K562 (cell line): Measurements from ENCODE around the gene PKDCC. TPM values are rescaled to one million over a fixed set of nuclear protein-coding genes. Genes with fewer than 3 reads are reported as not detected.
A peak's percentile ranks its signal among the peaks of the same experiment; 100 is the strongest.

Experiments used
- ATAC-seq: fragments of 200-7000 bp; cut with Tn5 transposase; 3 replicates; pipeline ENCODE4 v1.9.1; 2020; ENCODE audit warnings: moderate library complexity
- BruUV-seq: library from RNA; stranded (reverse); fragments of 400-500 nt; replicated peaks from 2 replicates; lab custom pipeline; 2021; lab: Mats Ljungman, UMichigan
- CTCF ChIA-PET: fragments of 300-600 bp; formaldehyde crosslinking; extraction: SDS; loops from one replicate; lab custom pipeline; 2021; ENCODE audit warnings: low intra/inter-chr PET ratio; lab: Yijun Ruan, JAX
- POLR2A ChIA-PET: fragments of 300-600, 350-650 bp; sonication (Branson Sonifier 250); formaldehyde crosslinking; extraction: SDS; loops from one replicate; lab custom pipeline; 2021; ENCODE audit warnings: antibody characterized with exemption, inconsistent platforms; lab: Yijun Ruan, JAX
- DNase-seq, 4 experiments: peaks; one replicate each; pipeline versions ENCODE4 v3.0.0 to v3.0.0-alpha.2; 2011 to 2018; ENCODE audit warnings: low spot score in 3 of 4, mixed read lengths in 3 of 4; ENCODE audit errors: extremely low read depth in 1 of 4
- FAIRE-seq: peaks from 2 replicates; lab custom pipeline; 2011; peaks lifted over from hg19 to GRCh38; lab: Jason Lieb, UNC
- H2AFZ ChIP-seq: 2 replicates; pipeline ENCODE4 v1.6.0; 2011; ENCODE audit warnings: low read depth, low read length, control low read depth, inconsistent platforms
- H3K27ac ChIP-seq: fragments of 200-600 bp; 3 replicates; pipeline ENCODE4 v1.8.0; 2011; ENCODE audit warnings: low read depth, mild to moderate bottlenecking, control low read depth, inconsistent platforms, low read length, moderate library complexity, mixed read lengths; ENCODE audit errors: extremely low read depth
- H3K27me3 ChIP-seq, 2 experiments: fragments of 300-600 bp in 1 of 2; 2 replicates in 1 of 2; 3 replicates in 1 of 2; pipeline versions ENCODE4 v1.6.0 to v1.8.0; 2011; ENCODE audit warnings: inconsistent platforms in 2 of 2, low read length in 2 of 2, mild to moderate bottlenecking in 1 of 2, mixed read lengths in 1 of 2, moderate library complexity in 1 of 2; ENCODE audit not compliant: control insufficient read depth in 2 of 2, insufficient read depth in 2 of 2
- H3K36me3 ChIP-seq: fragments of 300-600 bp; 3 replicates; pipeline ENCODE4 v1.8.0; 2011; ENCODE audit warnings: mild to moderate bottlenecking, low read length, inconsistent platforms; ENCODE audit not compliant: control insufficient read depth, insufficient read depth
- H3K4me1 ChIP-seq, 2 experiments: fragments of 200-600 bp in 1 of 2; replicated peaks in 1 of 2; 2 replicates in 1 of 2; 3 replicates in 1 of 2; pipeline versions ENCODE4 v1.5.1 to v1.8.0; 2011; ENCODE audit warnings: inconsistent platforms in 2 of 2, low read length in 2 of 2, mild to moderate bottlenecking in 1 of 2, mixed read lengths in 1 of 2, moderate library complexity in 1 of 2; ENCODE audit not compliant: control insufficient read depth in 2 of 2, insufficient read depth in 2 of 2
- H3K4me2 ChIP-seq: 2 replicates; pipeline ENCODE4 v1.6.1; 2011; ENCODE audit warnings: low read length, control low read depth, inconsistent platforms, mixed read lengths; ENCODE audit not compliant: insufficient read depth
- H3K4me3 ChIP-seq: fragments of 200-600 bp; sonication (generic), shearing (Covaris generic); 2 replicates; pipeline ENCODE4 v1.5.1; 2016; ENCODE audit warnings: control low read depth, inconsistent platforms
- H3K79me2 ChIP-seq: fragments of 200-600 bp; 3 replicates; pipeline ENCODE4 v1.8.0; 2011; ENCODE audit warnings: low read length, inconsistent platforms; ENCODE audit not compliant: control insufficient read depth, insufficient read depth
- H3K9ac ChIP-seq, 2 experiments: 2 replicates each; pipeline versions ENCODE4 v1.6.0 to v1.6.1; 2011; ENCODE audit warnings: low read depth in 2 of 2, low read length in 2 of 2, control low read depth in 1 of 2, inconsistent platforms in 1 of 2, mild to moderate bottlenecking in 1 of 2, mixed read lengths in 1 of 2; ENCODE audit not compliant: insufficient read depth in 1 of 2
- H3K9me1 ChIP-seq: one replicate; pipeline ENCODE4 v1.6.0; 2011; ENCODE audit warnings: inconsistent platforms, mild to moderate bottlenecking, low read length, moderate library complexity; ENCODE audit not compliant: control insufficient read depth, insufficient read depth
- H3K9me3 ChIP-seq: replicated peaks from 2 replicates; pipeline ENCODE4 v1.5.1; 2011; ENCODE audit warnings: low read depth, low read length, inconsistent platforms; ENCODE audit not compliant: control insufficient read depth, insufficient read depth
- H4K20me1 ChIP-seq: replicated peaks from 2 replicates; pipeline ENCODE4 v1.6.1; 2011; ENCODE audit warnings: low read length, inconsistent platforms, mixed read lengths; ENCODE audit not compliant: control insufficient read depth, insufficient read depth
- CBX1 ChIP-seq: sonication (generic); IDR thresholded peaks from 2 replicates; pipeline ENCODE4 v1.6.1; 2016; ENCODE audit warnings: antibody characterized with exemption, low read depth, mild to moderate bottlenecking
- CUX1 ChIP-seq: fragments of 200-800 bp; sonication (Bioruptor generic); IDR thresholded peaks from 2 replicates; pipeline ENCODE4 v1.6.1; 2016; ENCODE audit warnings: missing genetic modification characterization, missing compliant biosample characterization
- CXXC5 ChIP-seq: fragments of 250-450 bp; sonication (Bioruptor Pico); IDR thresholded peaks from 2 replicates; pipeline ENCODE4 v1.8.0; 2022; ENCODE audit warnings: inconsistent platforms, mild to moderate bottlenecking, moderate library complexity
- FOXA1 ChIP-seq: fragments of 450-650 bp; IDR thresholded peaks from 2 replicates; pipeline ENCODE4 v1.6.1; 2016; ENCODE audit warnings: mild to moderate bottlenecking, borderline replicate concordance
- FOXK2 ChIP-seq, 2 experiments: fragments of 450-650 bp; IDR thresholded peaks in 1 of 2; conservative IDR thresholded peaks in 1 of 2; 2 replicates each; pipeline ENCODE4 v1.6.1; 2016; ENCODE audit warnings: low read depth in 2 of 2, mild to moderate bottlenecking in 1 of 2
- HDAC6 ChIP-seq: IDR thresholded peaks from 2 replicates; pipeline ENCODE4 v1.6.1; 2012; ENCODE audit warnings: low read depth, mild to moderate bottlenecking, control low read depth, inconsistent platforms, low read length, moderate library complexity
- HMGN3 ChIP-seq: IDR thresholded peaks from 2 replicates; pipeline ENCODE4 v1.6.1; 2011; ENCODE audit warnings: borderline replicate concordance, low read depth, mild to moderate bottlenecking, mixed read lengths, low read length; ENCODE audit not compliant: insufficient read length; ENCODE audit errors: extremely low read depth
- MYNN ChIP-seq, 2 experiments: sonication (generic); formaldehyde crosslinking in 1 of 2; IDR thresholded peaks; 2 replicates each; pipeline versions ENCODE4 v1.5.0 to v1.6.1; 2016 to 2020; ENCODE audit warnings: antibody characterized with exemption in 1 of 2, missing genetic modification reagents in 1 of 2
- RAD21 ChIP-seq, 2 experiments: fragments of 250-450 bp in 1 of 2; fragments of 450-650 bp in 1 of 2; sonication (Bioruptor Pico) in 1 of 2; formaldehyde crosslinking in 1 of 2; IDR thresholded peaks in 1 of 2; conservative IDR thresholded peaks in 1 of 2; 2 replicates each; pipeline versions ENCODE4 v1.4.0 to v1.8.0; 2020 to 2022; ENCODE audit warnings: mild to moderate bottlenecking in 2 of 2, moderate library complexity in 1 of 2
- U2AF1 ChIP-seq: fragments of 200-400 bp; formaldehyde crosslinking; optimal IDR thresholded peaks from 2 replicates; pipeline ENCODE3; 2017; ENCODE audit warnings: mild to moderate bottlenecking, low read depth, low read length, moderate library complexity
- ZNF282 ChIP-seq: sonication (generic); formaldehyde crosslinking; IDR thresholded peaks from 2 replicates; pipeline ENCODE4 v1.8.1; 2023; ENCODE audit warnings: missing genetic modification reagents
- ZNF41 ChIP-seq: fragments of 250-450 bp; sonication (Bioruptor Pico); conservative IDR thresholded peaks from 2 replicates; pipeline ENCODE4 v1.4.0; 2020; ENCODE audit warnings: mild to moderate bottlenecking
- ZNF449 ChIP-seq: fragments of 250-450 bp; sonication (Bioruptor Pico); IDR thresholded peaks from 2 replicates; pipeline ENCODE4 v1.8.0; 2022; ENCODE audit warnings: moderate library complexity, mild to moderate bottlenecking, inconsistent platforms
- ZNF589 ChIP-seq: fragments of 200-800 bp; sonication (Bioruptor generic); IDR thresholded peaks from 2 replicates; pipeline ENCODE4 v1.6.1; 2016; ENCODE audit warnings: low read depth, missing genetic modification characterization, missing compliant biosample characterization
- WGBS: fragments of 100-300 bp; shearing (Covaris generic); methylation state at CpG from one replicate; pipeline ENCODE4 v1.1.6; 2016; ENCODE audit warnings: low coverage, mixed read lengths; ENCODE audit not compliant: insufficient coverage; ENCODE audit errors: missing lambda C conversion rate; 5-methylcytosine and 5-hydroxymethylcytosine counted together
- in situ Hi-C: fragments of 300-500 bp; cut with MboI; formaldehyde crosslinking; loops from 4 replicates; pipeline ENCODE4 v1.15.0; 2018; ENCODE audit warnings: inconsistent platforms, mixed read lengths
- intact Hi-C: fragments of 100-400 bp; cut with micrococcal nuclease; formaldehyde crosslinking; loops from 2 replicates; pipeline ENCODE4 v1.14.2; 2022
- polyA plus RNA-seq, 8 experiments: library from polyadenylated mRNA; depleted of rRNA in 4 of 8; stranded (reverse) in 5 of 8; unstranded in 3 of 8; fragments of >200 nt; fragmentation: Nextera tagmentation in 2 of 8; fragmentation: Illumina TruSeq in 1 of 8; extraction: Ambion mirVana in 2 of 8; extraction: Trizol in 1 of 8; gene quantifications; 2 replicates each; pipeline versions ENCODE4 v1.2.1 to v1.2.3, GENCODE V29; 2011 to 2014; ENCODE audit warnings: inconsistent platforms in 1 of 8, missing spikeins in 1 of 8
- total RNA-seq, 7 experiments: library from RNA; depleted of rRNA in 6 of 7; stranded (reverse); fragments of >200 nt in 6 of 7; fragmentation: Illumina TruSeq in 2 of 7; extraction: Trizol in 2 of 7; gene quantifications; 2 replicates each; pipeline versions ENCODE4 v1.2.1 to v1.2.3, GENCODE V29; 2011 to 2021; ENCODE audit warnings: low replicate concordance in 1 of 7

PKDCC gene
- total and polyA plus RNA-seq, 9 of the 15 experiments (the other 6 are each of a cell fraction or from before 2014, with no cell fraction given), result 0.62 to 14.8 (median 1.3) TPM; not detected in 2

- TF ChIP-seq CBX1 (no peak), HDAC6 (no peak), HMGN3 (no peak), MYNN (IDR thresholded peaks at IDR 0.05) (no peak), MYNN (CRISPR knock-in tag; IDR thresholded peaks at IDR 0.05) (no peak)
Observed at GRCh38 chr2:42073739-42074503, 26.1 kb downstream of the PKDCC start (continued).

GRCh38 chr2:42074661-42075060 lies 26.8 kb downstream of the PKDCC start:
- no TSS peak for BruUV-seq
- 5% methylated on average over 2 of the region's 2 CpGs for WGBS
- no peaks in the 10 kb centered on the region for H3K79me2 ChIP-seq
- no peaks in the 10 kb centered on the region for H3K9me1 ChIP-seq
- peaks cover 6 to 15% of the 10 kb centered on the region in 2 experiments; a peak in 4 of 5 replicates for H3K27me3 ChIP-seq
- ChIA-PET POLR2A (no interaction called here), CTCF (no interaction called here)
- no peaks in the 10 kb centered on the region; the same call in 1 of the 2 replicates for H4K20me1 ChIP-seq
- H3K27ac ChIP-seq, result no peak overlapping the region
- no peaks in the 10 kb centered on the region for H3K9me3 ChIP-seq
- no peak overlapping the region for H3K9ac ChIP-seq
- H3K4me2 ChIP-seq, result no peak overlapping the region
- H3K4me3 ChIP-seq, result no peak overlapping the region
- ATAC-seq (peak; percentile 72), DNase-seq (peak in 1 of 4 experiments; percentile 7), FAIRE-seq (no peak)
- intact Hi-C loops (no loop called here), in situ Hi-C loops (no loop called here)
- no peaks in the 10 kb centered on the region for H3K36me3 ChIP-seq
- H2AFZ ChIP-seq, result no peak overlapping the region
- peaks cover 0 to 8% of the 10 kb centered on the region in 2 experiments; a peak in 1 of 5 replicates for H3K4me1 ChIP-seq
- TF ChIP-seq U2AF1 (no peak), RAD21 (CRISPR knock-in tag; conservative IDR thresholded peaks at IDR 0.05 in 1 of 2, IDR thresholded peaks at IDR 0.05 in 1 of 2) (peak in 1 of 2 experiments; percentile 25; a peak in 1 of 4 replicates), ZNF41 (CRISPR knock-in tag) (no peak), CXXC5 (CRISPR knock-in tag) (no peak), ZNF589 (CRISPR knock-in tag) (no peak), ZNF282 (CRISPR knock-in tag) (no peak), ZNF449 (CRISPR knock-in tag) (no peak), FOXK2 (conservative IDR thresholded peaks at IDR 0.05 in 1 of 2, IDR thresholded peaks at IDR 0.05 in 1 of 2; ENCODE audit: low read depth in 2 of 2) (no peak), CUX1 (CRISPR knock-in tag) (no peak), FOXA1 (no peak)
